GM12878 (cell line): ENCODE results near the gene MMRN2. TPM values are rescaled to one million over a fixed set of nuclear protein-coding genes. Genes with fewer than 3 reads are reported as not detected.

Experiments used
- ATAC-seq: fragments of 200-7000 bp; cut with Tn5 transposase; 3 replicates; pipeline ENCODE4 v1.9.1; 2020; ENCODE audit warnings: mild to moderate bottlenecking, moderate library complexity
- BruUV-seq: library from RNA; stranded (reverse); fragments of 400-500 nt; replicated peaks from 2 replicates; lab custom pipeline; 2021; lab: Mats Ljungman, UMichigan
- CTCF ChIA-PET: fragments of 300-600 bp; sonication (Branson Sonifier 250); formaldehyde crosslinking; extraction: SDS; loops from one replicate; lab custom pipeline; 2021; ENCODE audit warnings: inconsistent platforms; lab: Yijun Ruan, JAX
- POLR2A ChIA-PET: fragments of 350-600 bp; formaldehyde crosslinking; extraction: SDS; loops from one replicate; lab custom pipeline; 2021; ENCODE audit warnings: inconsistent platforms; lab: Charles Lee
- RAD21 ChIA-PET: fragments of 300-600 bp; sonication (Branson Sonifier 250); formaldehyde crosslinking; loops from one replicate; lab custom pipeline; 2023; ENCODE audit warnings: antibody characterized with exemption; ENCODE audit not compliant: unreplicated experiment; lab: Charles Lee
- SMC1A ChIA-PET: fragments of 300-600 bp; sonication (Branson Sonifier 250); formaldehyde crosslinking; loops from one replicate; lab custom pipeline; 2023; ENCODE audit not compliant: unreplicated experiment, uncharacterized antibody; lab: Charles Lee
- DNase-seq: peaks from one replicate; pipeline ENCODE4 v3.0.0-alpha.2; 2011; ENCODE audit warnings: low read depth, low spot score
- FAIRE-seq: peaks from 3 replicates; lab custom pipeline; 2011; peaks lifted over from hg19 to GRCh38; lab: Jason Lieb, UNC
- H2AFZ ChIP-seq: 2 replicates; pipeline ENCODE4 v1.6.0; 2011; ENCODE audit warnings: low read depth, low read length, control low read depth; ENCODE audit not compliant: control insufficient read depth
- H3K27ac ChIP-seq: 2 replicates; pipeline ENCODE4 v1.5.1; 2011; ENCODE audit warnings: control low read depth; ENCODE audit not compliant: control insufficient read depth, insufficient read depth
- H3K27me3 ChIP-seq, 2 experiments: replicated peaks in 1 of 2; 2 replicates each; pipeline versions ENCODE4 v1.6.0 to v1.6.1; 2011; ENCODE audit warnings: low read length in 1 of 2; ENCODE audit not compliant: control insufficient read depth in 2 of 2, insufficient read depth in 2 of 2
- H3K36me3 ChIP-seq, 2 experiments: 2 replicates each; pipeline ENCODE4 v1.5.1; 2011; ENCODE audit warnings: low read length in 1 of 2; ENCODE audit not compliant: control insufficient read depth in 2 of 2, insufficient read depth in 2 of 2
- H3K4me1 ChIP-seq: 2 replicates; pipeline ENCODE4 v1.6.1; 2011; ENCODE audit warnings: mild to moderate bottlenecking, low read length, moderate library complexity, mixed read lengths; ENCODE audit not compliant: control insufficient read depth, insufficient read depth
- H3K4me2 ChIP-seq: 2 replicates; pipeline ENCODE4 v1.6.0; 2011; ENCODE audit warnings: control low read depth; ENCODE audit not compliant: control insufficient read depth, insufficient read depth
- H3K4me3 ChIP-seq: fragments of 200-600 bp; sonication (generic); 2 replicates; pipeline ENCODE4 v1.5.1; 2016
- H3K79me2 ChIP-seq: 2 replicates; pipeline ENCODE4 v1.6.0; 2011; ENCODE audit warnings: low read length; ENCODE audit not compliant: control insufficient read depth, insufficient read depth
- H3K9ac ChIP-seq: 2 replicates; pipeline ENCODE4 v1.8.0; 2011; ENCODE audit warnings: low read length, control low read depth, mixed read lengths; ENCODE audit not compliant: control insufficient read depth, insufficient read depth
- H3K9me3 ChIP-seq: replicated peaks from 3 replicates; pipeline ENCODE4 v1.5.1; 2011; ENCODE audit warnings: mild to moderate bottlenecking, low read length; ENCODE audit not compliant: control insufficient read depth, insufficient read depth
- H4K20me1 ChIP-seq: 2 replicates; pipeline ENCODE4 v1.6.0; 2011; ENCODE audit not compliant: control insufficient read depth, insufficient read depth
- CBFB ChIP-seq: IDR thresholded peaks from 2 replicates; pipeline ENCODE4 v1.6.1; 2016; ENCODE audit warnings: antibody characterized with exemption, low read depth
- ETV6 ChIP-seq, 2 experiments: fragments of 450-650 bp in 1 of 2; IDR thresholded peaks in 1 of 2; conservative IDR thresholded peaks in 1 of 2; 2 replicates each; pipeline ENCODE4 v1.6.1; 2014; ENCODE audit warnings: antibody characterized with exemption in 1 of 2, borderline replicate concordance in 1 of 2, low read depth in 1 of 2, mild to moderate bottlenecking in 1 of 2, moderate library complexity in 1 of 2
- EZH2 ChIP-seq: IDR thresholded peaks from 2 replicates; pipeline ENCODE4 v1.6.1; 2012; ENCODE audit warnings: low read depth, mild to moderate bottlenecking, control low read depth, inconsistent platforms, low read length, borderline replicate concordance; ENCODE audit not compliant: control insufficient read depth
- LARP7 ChIP-seq: fragments of 450-650 bp; IDR thresholded peaks from 2 replicates; pipeline ENCODE4 v1.6.1; 2017; ENCODE audit warnings: mild to moderate bottlenecking
- MAX ChIP-seq: IDR thresholded peaks from 2 replicates; pipeline ENCODE4 v1.6.1; 2012; ENCODE audit warnings: low read depth, low read length, improper control_type of control experiment
- MLLT1 ChIP-seq: fragments of 450-650 bp; IDR thresholded peaks from 2 replicates; pipeline ENCODE4 v1.6.1; 2016; ENCODE audit warnings: mild to moderate bottlenecking
- MTA2 ChIP-seq: fragments of 450-650 bp; IDR thresholded peaks from 2 replicates; pipeline ENCODE4 v1.6.1; 2016; ENCODE audit warnings: low read depth, mild to moderate bottlenecking, moderate library complexity
- NBN ChIP-seq: fragments of 450-650 bp; IDR thresholded peaks from 2 replicates; pipeline ENCODE4 v1.6.1; 2016
- RAD21 ChIP-seq: IDR thresholded peaks from 2 replicates; pipeline ENCODE4 v1.6.1; 2011; ENCODE audit warnings: mild to moderate bottlenecking, low read depth, low read length, moderate library complexity; ENCODE audit not compliant: insufficient read depth
- RCOR1 ChIP-seq: conservative IDR thresholded peaks from 2 replicates; pipeline ENCODE4 v1.6.1; 2012; ENCODE audit warnings: low read depth, low read length, improper control_type of control experiment
- SMC3 ChIP-seq: IDR thresholded peaks from 2 replicates; pipeline ENCODE4 v1.6.1; 2011; ENCODE audit warnings: low read length, improper control_type of control experiment, borderline replicate concordance
- YY1 ChIP-seq: IDR thresholded peaks from 2 replicates; pipeline ENCODE4 v1.6.1; 2011; ENCODE audit warnings: low read depth, mild to moderate bottlenecking, low read length
- whole genome bisulfite sequencing: methylation state at CpG from one replicate; pipeline ENCODE4 v1.1.6; 2016; ENCODE audit warnings: low lambda C conversion rate; ENCODE audit not compliant: insufficient replicate concordance, insufficient coverage; ENCODE audit errors: missing lambda C conversion rate; 5-methylcytosine and 5-hydroxymethylcytosine counted together
- in situ Hi-C: fragments of 300-500 bp; cut with MboI; formaldehyde crosslinking; loops from 9 replicates; pipeline ENCODE4 v1.14.3; 2018; ENCODE audit warnings: mixed read lengths
- intact Hi-C: fragments of 100-400 bp; cut with micrococcal nuclease; formaldehyde crosslinking; loops from one replicate; pipeline ENCODE4 v1.14.2; 2022; ENCODE audit not compliant: unreplicated experiment
- polyA plus RNA-seq, 11 experiments: library from polyadenylated mRNA; depleted of rRNA in 4 of 11; unstranded in 6 of 11; stranded (reverse) in 5 of 11; fragments of >200 nt; fragmentation: Nextera tagmentation in 4 of 11; fragmentation: Illumina TruSeq in 1 of 11; extraction: Ambion mirVana in 4 of 11; extraction: Trizol in 1 of 11; gene quantifications; 1 replicate in 1 of 11; 2 replicates in 10 of 11; pipeline versions ENCODE4 v1.2.1 to v1.2.3, GENCODE V29; 2011 to 2016; ENCODE audit warnings: inconsistent platforms in 2 of 11, missing spikeins in 2 of 11, low read depth in 1 of 11
- total RNA-seq, 4 experiments: library from RNA; depleted of rRNA in 3 of 4; stranded (reverse); fragments of >200 nt in 3 of 4; fragmentation: Illumina TruSeq in 1 of 4; extraction: Trizol in 1 of 4; gene quantifications; 2 replicates each; pipeline versions ENCODE4 v1.2.1 to v1.2.3, GENCODE V29; 2013 to 2021

MMRN2 gene
- total and polyA plus RNA-seq, 10 of the 15 experiments (the other 5 are each of a cell fraction or from before 2014, with no cell fraction given): 0.09 to 1.0 (median 0.54) TPM; not detected in 3

GRCh38 chr10:86961481-86962091 is 4.2 kb upstream of the MMRN2 start (continued):
- TF ChIP-seq YY1 (no peak), RCOR1 (no peak), SMC3 (no peak), CBFB (no peak), RAD21 (no peak), MTA2 (no peak), MAX (no peak), ETV6 (conservative IDR thresholded peaks at IDR 0.05 in 1 of 2, IDR thresholded peaks at IDR 0.05 in 1 of 2; ENCODE audit: borderline replicate concordance in 1 of 2, low read depth in 1 of 2) (no peak), EZH2 (no peak), LARP7 (no peak)

GRCh38 chr10:86960863-86961434 is 3.5 kb upstream of the MMRN2 start:
- Histone ChIP-seq H4K20me1 (no peaks in the 10 kb centered on the region), H3K9me3 (no peaks in the 10 kb centered on the region), H3K4me1 (peaks cover 32% of the 10 kb centered on the region), H3K36me3 (no peaks in the 10 kb centered on the region), H3K79me2 (no peaks in the 10 kb centered on the region), H3K4me3 (no peak overlapping the region), H3K4me2 (no peak overlapping the region), H3K9ac (no peak overlapping the region), H3K27me3 (no peaks in the 10 kb centered on the region), H2AFZ (peak overlapping the region; percentile 55; the same call in 1 of the 2 replicates), H3K27ac (no peak overlapping the region)
- no peak for DNase-seq
- no TSS peak for BruUV-seq
- CTCF ChIA-PET: interaction anchor here (0.8 to 2.8 kb wide), 16 partner anchors 8 to 273 kb away, joined by 3 to 14 read pairs (median 4); no protein-coding TSS in a partner anchor
- POLR2A ChIA-PET: interaction anchor here (1.0 kb wide), 1 partner anchor 274 kb away, joined by 5 read pairs; no protein-coding TSS in a partner anchor
- TF ChIP-seq MLLT1 (no peak), NBN (0 out of 2 replicates have a peak, but pooled peaks have one; percentile 0)
- in situ Hi-C loops: no loop called here
- FAIRE-seq: no peak
- SMC1A ChIA-PET: interaction anchor here (1.0 kb wide), 1 partner anchor 28 kb away, joined by 3 read pairs; no protein-coding TSS in a partner anchor
- peak; percentile 5 for ATAC-seq
- intact Hi-C loops: no loop called here
- RAD21 ChIA-PET: interaction anchor here (0.6 to 1.2 kb wide), 7 partner anchors 10 to 318 kb away, joined by 3 to 12 read pairs (median 4); no protein-coding TSS in a partner anchor
- WGBS: 37% methylated on average over 9 of the region's 9 CpGs
